ENCODE results near the gene SETD2.

GRCh38 chr3:47134311-47134710 lies 29.6 kb downstream of the SETD2 start:
- TF ChIP-seq POLR2A (IDR thresholded peaks at IDR 0.05), result no peak
- TF ChIP-seq, protein P1, sequence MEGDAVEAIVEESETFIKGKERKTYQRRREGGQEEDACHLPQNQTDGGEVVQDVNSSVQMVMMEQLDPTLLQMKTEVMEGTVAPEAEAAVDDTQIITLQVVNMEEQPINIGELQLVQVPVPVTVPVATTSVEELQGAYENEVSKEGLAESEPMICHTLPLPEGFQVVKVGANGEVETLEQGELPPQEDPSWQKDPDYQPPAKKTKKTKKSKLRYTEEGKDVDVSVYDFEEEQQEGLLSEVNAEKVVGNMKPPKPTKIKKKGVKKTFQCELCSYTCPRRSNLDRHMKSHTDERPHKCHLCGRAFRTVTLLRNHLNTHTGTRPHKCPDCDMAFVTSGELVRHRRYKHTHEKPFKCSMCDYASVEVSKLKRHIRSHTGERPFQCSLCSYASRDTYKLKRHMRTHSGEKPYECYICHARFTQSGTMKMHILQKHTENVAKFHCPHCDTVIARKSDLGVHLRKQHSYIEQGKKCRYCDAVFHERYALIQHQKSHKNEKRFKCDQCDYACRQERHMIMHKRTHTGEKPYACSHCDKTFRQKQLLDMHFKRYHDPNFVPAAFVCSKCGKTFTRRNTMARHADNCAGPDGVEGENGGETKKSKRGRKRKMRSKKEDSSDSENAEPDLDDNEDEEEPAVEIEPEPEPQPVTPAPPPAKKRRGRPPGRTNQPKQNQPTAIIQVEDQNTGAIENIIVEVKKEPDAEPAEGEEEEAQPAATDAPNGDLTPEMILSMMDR (IDR thresholded peaks at IDR 0.05), result no peak

All from lower leg skin (tissue), 3 donors.